HL-60/S4 (cell line): Measurements from ENCODE around the gene SENP3.

ENCODE experiments used
- in situ Hi-C: fragments of 300-500 bp; cut with MboI; formaldehyde crosslinking; loops from 2 replicates; pipeline ENCODE4 v1.14.3; 2022; ENCODE audit warnings: low sequenced_read_pairs

The SENP3 gene

DNA sequence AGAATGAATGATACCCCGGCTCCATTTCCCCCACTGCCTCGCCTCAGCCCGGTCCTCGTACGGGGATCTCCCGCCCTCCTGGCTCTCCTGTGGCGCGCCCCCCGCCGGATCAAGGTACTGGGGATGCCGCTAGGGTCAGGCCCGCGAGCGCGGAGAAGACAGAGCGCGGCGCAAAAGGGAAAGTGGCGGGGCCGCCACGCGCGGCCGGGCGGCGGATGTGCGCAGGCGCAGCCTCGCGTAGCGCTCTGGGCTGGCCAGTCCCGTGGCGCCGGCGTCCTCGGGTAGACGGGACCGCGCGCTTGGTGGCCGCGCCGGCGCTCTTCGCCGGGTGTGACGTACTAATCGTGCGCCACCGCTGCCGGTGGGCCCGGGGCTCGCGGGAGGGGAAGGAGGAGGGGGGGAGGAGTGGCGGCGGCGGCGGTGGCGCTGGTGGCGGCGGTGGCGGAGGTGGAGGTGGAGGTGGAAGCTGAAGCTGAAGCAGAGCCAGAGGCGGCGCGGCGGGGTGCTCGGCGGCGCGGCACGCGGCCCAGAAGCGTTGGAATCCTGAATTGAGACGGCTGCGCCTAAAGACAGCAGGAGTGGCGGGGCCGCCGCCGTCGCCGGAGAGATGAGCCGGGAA is at the start of gene SENP3:
Gene SENP3, plus strand, starts transcription at position 331 of the 619 bp plus-strand sequence. CDS start 1,158 bp downstream, outside the sequence.
- in situ Hi-C loops, result no loop called here

DNA sequence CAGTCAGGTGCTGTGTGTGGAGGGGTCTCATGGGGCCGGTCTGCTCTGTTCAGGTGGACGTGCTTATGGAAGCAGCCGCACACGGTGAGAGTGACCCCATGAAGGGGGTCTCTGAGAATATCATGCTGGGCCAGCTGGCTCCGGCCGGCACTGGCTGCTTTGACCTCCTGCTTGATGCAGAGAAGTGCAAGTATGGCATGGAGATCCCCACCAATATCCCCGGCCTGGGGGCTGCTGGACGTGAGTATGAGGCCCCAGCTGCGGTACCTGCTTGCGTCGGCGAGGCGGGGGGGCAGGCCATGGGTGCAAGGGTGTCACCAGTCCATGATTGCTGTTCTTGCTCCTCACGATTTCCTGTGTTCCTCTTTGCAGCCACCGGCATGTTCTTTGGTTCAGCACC is 49.6 kb upstream of the SENP3 start:
- in situ Hi-C loops, result no loop called here

DNA sequence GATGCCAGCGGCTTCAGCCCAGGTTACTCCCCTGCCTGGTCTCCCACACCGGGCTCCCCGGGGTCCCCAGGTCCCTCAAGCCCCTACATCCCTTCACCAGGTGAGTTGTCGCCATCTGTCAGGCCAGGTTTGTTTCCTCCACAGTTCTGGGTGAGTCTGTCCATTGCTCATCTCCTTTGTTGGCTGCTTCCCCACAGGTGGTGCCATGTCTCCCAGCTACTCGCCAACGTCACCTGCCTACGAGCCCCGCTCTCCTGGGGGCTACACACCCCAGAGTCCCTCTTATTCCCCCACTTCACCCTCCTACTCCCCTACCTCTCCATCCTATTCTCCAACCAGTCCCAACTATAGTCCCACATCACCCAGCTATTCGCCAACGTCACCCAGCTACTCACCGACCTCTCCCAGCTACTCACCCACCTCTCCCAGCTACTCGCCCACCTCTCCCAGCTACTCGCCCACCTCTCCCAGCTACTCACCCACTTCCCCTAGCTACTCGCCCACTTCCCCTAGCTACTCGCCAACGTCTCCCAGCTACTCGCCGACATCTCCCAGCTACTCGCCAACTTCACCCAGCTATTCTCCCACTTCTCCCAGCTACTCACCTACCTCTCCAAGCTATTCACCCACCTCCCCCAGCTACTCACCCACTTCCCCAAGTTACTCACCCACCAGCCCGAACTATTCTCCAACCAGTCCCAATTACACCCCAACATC is 48.7 kb upstream of the SENP3 start:
- in situ Hi-C loops, result no loop called here

DNA sequence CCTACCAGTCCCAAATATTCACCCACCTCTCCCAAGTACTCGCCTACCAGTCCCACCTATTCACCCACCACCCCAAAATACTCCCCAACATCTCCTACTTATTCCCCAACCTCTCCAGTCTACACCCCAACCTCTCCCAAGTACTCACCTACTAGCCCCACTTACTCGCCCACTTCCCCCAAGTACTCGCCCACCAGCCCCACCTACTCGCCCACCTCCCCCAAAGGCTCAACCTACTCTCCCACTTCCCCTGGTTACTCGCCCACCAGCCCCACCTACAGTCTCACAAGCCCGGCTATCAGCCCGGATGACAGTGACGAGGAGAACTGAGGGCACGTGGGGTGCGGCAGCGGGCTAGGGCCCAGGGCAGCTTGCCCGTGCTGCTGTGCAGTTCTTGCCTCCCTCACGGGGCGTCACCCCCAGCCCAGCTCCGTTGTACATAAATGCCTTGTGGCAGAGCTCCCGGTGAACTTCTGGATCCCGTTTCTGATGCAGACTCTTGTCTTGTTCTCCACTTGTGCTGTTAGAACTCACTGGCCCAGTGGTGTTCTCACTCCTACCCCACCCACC is 47.8 kb upstream of the SENP3 start:
- in situ Hi-C loops, result no loop called here

DNA sequence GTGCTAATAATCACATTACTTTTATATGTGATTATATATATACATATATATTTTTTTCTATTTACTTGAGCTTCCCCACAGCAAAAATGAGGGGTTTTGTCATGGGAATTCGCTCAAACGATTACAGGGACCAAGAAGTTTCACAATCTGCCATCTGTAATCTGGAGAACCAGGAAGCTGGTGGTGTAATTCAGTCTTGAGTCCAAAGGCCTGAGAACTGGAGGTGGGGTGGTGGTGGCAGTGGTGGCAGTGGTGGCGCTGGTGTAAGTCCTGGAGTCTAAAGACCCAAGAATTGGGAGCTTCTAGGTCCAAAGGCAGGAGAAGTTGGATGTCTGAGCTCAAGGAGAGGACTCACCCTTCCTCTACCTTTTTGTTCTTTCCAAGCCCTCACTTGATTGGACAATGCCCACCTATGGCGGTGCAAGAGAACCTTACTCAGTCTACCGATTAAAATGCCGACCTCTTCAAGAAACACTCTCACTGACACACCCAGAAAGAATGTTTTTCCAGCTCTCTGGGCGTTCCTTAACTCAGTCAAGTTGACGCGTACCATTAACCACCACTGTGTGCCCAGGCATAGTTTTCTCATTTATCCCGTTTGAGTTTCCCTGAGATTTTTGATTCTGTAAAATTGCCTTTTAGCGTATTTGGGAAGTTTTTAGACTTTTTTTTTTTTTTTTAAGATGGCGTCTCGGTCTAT is 45.7 kb upstream of the SENP3 start:
- in situ Hi-C loops, result no loop called here

DNA sequence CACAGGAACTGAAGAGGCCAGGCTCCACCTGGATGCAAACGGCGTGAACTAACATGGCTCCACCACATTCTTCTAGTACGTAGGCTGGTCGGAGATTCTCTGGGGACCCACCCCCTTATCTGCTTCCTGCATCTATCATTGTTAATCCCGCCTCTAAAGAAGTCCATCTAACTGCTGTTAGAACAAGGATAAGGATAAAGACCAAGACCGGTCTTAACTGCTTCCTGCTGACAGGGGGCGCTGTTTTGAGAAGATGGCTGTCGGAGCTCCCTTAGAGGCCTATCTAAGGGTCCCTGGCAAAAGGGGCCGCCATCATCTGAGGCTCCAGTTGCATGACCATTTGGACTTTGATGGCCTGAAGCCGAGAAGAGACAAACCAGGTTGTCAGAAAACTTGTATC is 38.7 kb upstream of the SENP3 start:
- in situ Hi-C loops, result no loop called here

DNA sequence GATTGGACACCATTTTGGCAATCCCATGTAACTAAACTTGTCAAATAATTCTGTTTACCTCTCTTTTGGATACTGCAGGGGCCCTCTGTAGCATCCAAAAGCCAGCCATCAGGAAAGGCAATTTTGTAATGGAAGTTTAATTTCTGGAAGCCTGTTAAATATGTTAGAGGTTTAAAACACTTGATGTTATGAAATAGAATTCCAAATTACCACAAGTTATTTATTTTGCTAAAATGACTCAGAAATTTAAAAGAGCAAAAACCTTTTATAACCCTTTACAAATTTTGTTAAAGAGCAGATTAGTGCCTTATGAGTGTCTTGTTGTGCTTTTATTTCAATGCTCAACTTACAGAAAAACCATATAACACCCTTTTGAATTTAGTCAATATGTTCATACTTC is 32.9 kb upstream of the SENP3 start:
- in situ Hi-C loops, result no loop called here

DNA sequence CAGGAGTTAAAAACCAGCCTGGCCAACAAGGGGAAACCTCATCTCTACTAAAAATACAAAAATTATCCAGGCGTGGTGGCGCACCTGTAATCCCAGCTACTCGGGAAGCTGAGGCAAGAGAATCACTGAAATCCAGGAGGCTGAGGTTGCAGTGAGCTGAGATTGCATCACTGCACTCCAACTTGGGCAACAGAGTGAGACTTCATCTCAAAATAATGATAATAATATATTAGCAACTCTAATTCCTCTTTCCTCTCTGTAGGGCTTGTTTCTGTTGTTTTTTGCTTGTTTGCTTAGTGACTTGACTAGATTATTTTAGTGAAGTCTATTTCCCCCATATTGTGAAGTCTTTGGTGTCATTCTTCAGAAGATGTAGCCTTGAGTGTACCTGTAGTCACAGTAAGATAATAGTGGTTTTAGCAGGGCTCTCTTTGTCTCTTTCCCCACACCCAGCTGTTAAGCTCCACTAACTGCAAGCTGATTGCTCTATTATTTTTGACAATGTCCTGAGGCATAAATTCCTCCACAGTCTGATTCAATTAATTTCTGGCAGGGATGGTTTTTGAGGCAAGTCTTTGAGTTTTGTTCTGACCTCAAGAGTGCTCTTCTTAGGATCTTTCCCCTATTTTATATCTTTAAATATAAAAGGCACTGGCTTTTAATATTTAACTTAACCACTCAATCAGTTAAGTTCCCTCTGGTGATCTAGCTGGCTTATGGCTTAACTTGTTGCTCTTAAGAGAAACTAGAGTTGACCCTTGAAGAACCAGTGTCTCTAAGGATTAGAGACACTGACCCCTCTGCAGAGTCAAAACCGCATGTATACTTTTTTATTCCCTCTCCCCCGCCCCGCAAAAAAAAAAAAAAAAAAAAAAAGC is 31.5 kb upstream of the SENP3 start:
- in situ Hi-C loops, result no loop called here

DNA sequence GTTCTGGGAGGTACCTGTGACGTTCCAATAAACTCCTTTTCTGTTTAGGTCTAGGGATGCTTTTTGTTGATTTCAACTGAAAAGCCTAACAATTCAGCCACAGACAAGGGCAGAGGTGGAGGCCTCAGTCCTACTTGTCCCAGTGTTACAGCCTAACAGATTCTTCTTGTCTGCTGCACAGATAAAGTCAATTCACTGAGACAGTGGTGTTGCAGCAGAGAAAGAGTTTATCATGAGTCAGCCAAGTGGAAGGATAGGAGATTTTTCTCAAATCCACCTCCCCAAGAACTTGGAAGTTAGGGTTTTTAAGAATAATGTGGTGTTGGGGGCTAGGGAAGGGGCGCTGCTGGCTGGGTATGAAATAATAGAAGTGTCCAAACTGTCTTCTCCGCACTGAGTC is 23.7 kb upstream of the SENP3 start:
- in situ Hi-C loops, result no loop called here

DNA sequence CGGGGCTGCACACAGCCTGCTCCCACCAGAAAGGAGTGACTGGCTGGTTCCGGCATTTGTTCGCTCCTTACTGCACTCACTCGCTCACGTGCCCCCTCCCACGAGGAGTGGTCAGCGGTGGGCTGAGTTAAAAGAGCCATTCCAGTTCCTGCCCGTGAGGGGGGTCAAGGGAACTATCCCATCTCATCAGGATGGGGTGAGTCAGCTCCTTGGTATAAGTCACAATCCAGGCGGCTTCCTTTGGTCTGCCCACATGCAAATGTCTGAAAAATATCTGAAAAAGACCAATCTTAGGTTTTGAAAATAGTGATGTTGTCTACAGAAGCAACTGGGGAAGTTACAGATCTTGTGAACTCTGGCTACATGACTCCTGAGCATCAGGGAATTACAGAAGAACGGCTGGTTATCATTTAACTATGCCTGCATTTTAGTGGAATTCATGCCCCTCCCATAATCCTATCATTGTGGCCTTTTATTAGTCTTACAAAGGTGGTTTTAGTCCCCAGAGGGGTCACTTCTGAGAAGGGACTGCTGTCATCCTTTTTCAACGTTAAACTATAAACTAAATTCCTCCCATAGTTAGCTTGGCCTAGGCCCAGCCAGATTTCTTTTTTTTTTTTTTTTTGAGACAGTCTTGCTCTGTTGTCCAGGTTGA is 22.7 kb upstream of the SENP3 start:
- in situ Hi-C loops, result no loop called here

DNA sequence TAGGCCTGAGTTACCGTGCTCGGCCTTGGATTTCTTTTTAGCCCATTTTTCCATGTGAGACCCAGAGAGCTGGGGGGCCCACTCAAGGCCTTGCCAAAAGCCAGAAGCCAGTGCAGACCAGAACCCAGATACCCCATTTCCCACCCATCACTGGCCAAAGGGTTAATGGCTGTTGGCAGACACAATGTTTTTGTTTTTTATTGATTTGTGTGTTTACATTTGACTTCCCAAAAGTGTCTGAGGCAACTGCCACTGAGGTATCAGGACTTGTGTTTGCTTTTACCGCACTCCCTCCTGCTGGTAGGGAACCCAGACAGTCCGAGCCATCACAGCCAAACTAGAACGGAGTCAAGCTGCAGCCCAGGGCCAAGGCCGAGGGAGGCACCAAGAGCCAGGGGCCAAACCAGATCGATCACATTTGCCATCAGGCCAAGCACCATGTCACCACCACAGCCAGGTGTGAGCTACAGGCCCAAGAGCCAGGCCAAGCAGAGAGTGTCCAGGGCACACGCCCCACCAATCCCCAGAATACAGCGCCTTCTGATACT is 20.6 kb upstream of the SENP3 start:
- in situ Hi-C loops, result no loop called here

DNA sequence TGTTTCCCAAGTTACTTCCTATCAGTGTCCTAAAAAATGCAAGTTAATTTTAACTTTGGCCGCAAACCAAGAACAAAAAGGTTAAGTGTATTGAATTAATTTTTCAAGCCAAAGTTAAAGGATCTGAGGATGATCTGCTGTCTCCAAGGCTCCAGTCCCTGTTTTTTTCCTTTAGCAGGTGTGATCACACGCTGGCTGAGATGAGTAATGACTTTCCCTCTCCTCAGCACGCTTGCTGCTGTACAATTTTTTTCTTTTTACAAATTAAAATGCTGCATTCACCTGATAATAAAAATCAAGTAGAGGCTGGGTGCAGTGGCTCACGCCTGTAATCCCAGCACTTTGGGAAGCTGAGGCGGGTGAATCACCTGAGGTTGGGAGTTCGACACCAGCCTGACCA is 16.8 kb upstream of the SENP3 start:
- in situ Hi-C loops, result no loop called here

DNA sequence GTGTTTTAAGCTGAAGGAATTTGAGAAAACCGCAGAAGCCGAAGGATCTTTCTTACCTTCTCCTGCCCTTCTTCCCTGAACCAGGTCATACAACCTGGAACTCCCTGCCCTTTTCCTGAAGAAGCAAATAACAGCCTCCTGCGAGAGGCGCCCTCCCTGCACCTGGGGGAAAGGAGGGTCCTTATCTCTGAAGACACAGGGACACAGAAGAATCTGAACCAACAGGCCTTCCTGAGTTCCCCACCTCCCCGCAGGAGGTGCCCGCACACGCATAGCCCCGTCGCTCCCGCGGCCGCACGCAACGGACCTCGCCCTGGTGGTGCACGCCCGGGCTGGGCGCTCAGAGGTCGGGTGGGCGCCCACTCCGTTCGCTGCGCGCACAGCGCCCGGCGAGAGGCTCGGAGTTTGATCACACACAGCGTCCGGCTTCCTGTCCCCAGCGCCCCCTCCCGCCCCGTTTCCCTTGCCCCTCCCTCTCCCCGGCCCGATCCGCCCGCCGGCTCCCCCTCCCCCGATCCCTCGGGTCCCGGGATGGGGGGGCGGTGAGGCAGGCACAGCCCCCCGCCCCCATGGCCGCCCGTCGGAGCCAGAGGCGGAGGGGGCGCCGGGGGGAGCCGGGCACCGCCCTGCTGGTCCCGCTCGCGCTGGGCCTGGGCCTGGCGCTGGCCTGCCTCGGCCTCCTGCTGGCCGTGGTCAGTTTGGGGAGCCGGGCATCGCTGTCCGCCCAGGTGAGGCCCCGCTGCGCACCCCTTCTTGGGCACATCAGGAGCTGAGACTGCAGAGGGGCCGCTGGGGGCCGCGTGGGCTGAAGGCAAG is 12.9 kb upstream of the SENP3 start, which contains the start of gene TNFSF12:
Gene TNFSF12, plus strand, starts transcription at position 474 of the 816 bp plus-strand sequence. Its CDS starts 96 bp downstream, at position 570.
- in situ Hi-C loops, result no loop called here

DNA sequence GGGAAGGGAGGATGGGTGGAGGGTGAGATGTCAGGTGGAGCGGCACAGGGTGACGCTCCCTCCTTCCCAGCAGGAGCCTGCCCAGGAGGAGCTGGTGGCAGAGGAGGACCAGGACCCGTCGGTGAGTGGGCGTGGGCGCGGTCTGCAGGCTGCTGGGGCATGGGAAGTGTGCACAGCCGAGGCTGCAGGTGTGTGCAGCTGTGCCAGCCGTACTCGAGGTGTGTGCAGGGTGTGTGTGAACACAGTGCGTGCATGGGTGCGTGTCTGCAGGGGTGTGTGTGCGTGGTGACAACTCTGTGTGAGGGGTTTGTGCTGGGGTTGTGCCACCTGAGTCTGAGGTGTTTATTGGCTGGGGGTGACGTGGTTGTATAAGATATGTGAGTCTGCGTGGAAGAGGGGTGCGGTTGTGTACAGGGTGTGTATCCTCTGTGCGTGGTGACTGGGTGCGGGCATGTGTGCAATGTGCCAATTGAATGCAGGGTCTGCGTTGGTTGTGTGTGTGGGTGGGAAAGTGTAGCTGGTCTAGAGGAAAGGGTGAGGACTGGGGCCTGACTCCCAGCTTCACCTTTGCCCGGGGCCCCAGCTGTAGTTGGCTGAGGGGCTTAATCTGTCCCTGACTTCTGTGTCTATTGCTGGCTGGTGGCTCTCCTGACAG is 12.2 kb upstream of the SENP3 start:
- in situ Hi-C loops, result no loop called here

DNA sequence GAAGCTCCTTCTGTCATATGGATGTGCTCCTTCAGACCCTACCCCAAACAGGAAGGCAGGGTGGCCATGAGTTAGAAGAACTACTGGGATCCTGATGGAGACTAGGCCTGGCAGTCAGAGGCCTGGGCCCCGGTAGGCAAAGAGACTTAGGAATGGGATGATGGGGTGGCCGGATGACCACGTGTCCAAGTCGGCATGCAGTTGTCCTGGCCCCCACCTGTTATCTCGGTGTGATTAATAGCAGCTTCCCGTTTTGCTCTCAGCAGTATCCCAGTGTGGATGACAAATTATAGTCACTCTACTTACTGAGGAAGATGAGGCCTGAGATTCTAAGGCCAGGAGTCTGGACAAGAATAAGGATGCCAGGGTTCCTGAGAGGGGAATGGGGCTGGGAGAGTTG is 11.4 kb upstream of the SENP3 start:
- in situ Hi-C loops, result no loop called here

DNA sequence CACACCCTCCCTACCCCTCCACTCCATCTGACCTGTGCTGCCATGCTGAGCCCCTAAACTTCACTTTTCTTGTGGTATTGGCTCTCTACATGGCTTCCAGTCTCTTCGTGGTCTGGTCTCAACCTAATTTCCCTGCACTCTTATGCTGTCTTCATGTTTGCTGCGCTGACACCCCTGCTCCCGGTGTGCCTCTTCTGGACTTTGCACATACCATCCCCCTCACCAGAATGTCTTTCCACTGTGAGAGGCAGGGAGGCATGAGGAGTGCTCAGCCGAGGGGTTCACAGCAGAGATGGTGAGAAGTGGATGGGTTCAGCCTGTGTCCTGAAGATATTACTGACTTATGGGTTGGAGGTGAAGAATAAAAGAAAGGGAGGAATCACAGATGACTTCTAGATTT is 10.3 kb upstream of the SENP3 start:
- in situ Hi-C loops, result no loop called here

DNA sequence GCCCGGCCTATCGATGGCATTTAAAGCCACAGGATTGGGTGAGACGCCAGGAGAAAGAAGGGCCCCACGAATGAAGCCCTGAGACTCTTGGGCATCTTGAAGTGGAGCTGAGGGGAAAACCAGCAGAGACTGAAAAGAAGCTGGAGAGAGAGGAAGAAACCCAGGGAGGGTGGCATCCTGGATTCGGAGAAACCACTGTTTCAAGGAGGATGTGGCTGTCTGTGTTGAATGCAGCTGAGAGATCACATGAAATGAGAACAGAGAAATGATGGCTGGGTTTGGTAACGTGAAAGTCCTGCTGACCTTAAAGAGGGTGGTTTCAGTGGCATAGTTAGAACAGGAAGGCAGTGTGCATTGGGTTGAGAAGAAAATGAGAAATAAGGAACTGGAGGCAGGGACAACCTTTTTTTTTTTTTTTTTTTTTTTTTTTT is 9.1 kb upstream of the SENP3 start:
- in situ Hi-C loops, result no loop called here

DNA sequence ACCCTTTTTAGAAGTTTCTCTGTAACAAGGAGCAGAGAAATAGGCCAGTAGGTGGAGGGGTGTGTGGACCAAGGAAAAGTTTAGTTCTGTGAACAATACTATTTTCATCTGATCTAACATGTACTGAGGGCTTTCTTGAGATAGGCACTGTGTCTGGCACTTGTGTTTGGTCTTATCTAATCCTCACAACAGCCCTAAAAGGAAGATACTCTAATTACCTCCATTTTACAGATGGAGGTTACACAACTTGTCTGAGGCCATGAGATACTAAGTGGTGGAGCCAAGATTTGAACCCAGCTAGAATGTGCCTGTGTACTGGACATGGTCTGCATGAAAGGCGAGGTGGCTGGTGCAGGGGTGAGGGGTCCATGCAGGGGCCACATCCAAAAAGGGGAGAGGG is 8.4 kb upstream of the SENP3 start:
- in situ Hi-C loops, result no loop called here
